PFSK-1 (cell line): Measurements from ENCODE around the gene SH2D4B.

Source experiments
- FOXP2 ChIP-seq: optimal IDR thresholded peaks from 2 replicates; pipeline ENCODE3; 2011; ENCODE audit warnings: borderline replicate concordance, control low read depth, inconsistent platforms; ENCODE audit not compliant: insufficient read depth; ENCODE audit errors: extremely low read length, extremely low read depth
- POLR2AphosphoS5 ChIP-seq: IDR thresholded peaks from 2 replicates; pipeline ENCODE4 v1.6.1; 2012; ENCODE audit warnings: low read depth, mild to moderate bottlenecking, control low read depth, low read length, moderate library complexity
- SIN3A ChIP-seq: IDR thresholded peaks from 2 replicates; pipeline ENCODE4 v1.6.1; 2012; ENCODE audit warnings: mild to moderate bottlenecking, low read length, moderate library complexity, borderline replicate concordance; ENCODE audit not compliant: insufficient read depth
- TAF1 ChIP-seq: IDR thresholded peaks from 2 replicates; pipeline ENCODE4 v1.6.1; 2012; ENCODE audit warnings: low read length, control low read depth, borderline replicate concordance; ENCODE audit not compliant: insufficient read depth
- TF ChIP-seq, protein P1 (sequence below), 2 experiments: IDR thresholded peaks; 2 replicates each; pipeline versions ENCODE4 v1.6.1 to v1.8.0; 2011 to 2012; ENCODE audit warnings: low read depth in 2 of 2, low read length in 2 of 2, control low read depth in 1 of 2, inconsistent platforms in 1 of 2, mild to moderate bottlenecking in 1 of 2, moderate library complexity in 1 of 2; ENCODE audit not compliant: insufficient read depth in 1 of 2

The SH2D4B gene

DNA sequence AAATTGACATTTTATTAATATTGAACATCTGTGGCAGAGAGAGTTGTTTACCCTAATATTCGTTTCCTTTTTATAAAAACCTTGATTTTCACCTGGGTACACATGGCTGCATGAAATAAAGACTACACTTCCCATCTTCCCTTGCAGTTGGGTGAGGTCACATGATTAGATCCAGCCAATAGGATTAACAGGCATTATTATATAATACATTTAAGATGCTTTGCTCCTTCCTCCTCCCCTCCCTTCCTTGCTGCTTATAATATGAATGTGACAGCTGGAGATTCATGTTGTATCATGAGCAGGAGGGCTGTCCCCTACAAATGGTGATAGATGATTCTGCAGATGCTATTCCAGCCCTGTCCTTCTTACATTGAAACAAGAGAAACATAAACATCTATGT is 146.6 kb downstream of the SH2D4B start:
- TF ChIP-seq FOXP2: no peak
- no peak for TF ChIP-seq TAF1
- TF ChIP-seq POLR2AphosphoS5: no peak
- no peak for TF ChIP-seq SIN3A
- TF ChIP-seq, protein P1, sequence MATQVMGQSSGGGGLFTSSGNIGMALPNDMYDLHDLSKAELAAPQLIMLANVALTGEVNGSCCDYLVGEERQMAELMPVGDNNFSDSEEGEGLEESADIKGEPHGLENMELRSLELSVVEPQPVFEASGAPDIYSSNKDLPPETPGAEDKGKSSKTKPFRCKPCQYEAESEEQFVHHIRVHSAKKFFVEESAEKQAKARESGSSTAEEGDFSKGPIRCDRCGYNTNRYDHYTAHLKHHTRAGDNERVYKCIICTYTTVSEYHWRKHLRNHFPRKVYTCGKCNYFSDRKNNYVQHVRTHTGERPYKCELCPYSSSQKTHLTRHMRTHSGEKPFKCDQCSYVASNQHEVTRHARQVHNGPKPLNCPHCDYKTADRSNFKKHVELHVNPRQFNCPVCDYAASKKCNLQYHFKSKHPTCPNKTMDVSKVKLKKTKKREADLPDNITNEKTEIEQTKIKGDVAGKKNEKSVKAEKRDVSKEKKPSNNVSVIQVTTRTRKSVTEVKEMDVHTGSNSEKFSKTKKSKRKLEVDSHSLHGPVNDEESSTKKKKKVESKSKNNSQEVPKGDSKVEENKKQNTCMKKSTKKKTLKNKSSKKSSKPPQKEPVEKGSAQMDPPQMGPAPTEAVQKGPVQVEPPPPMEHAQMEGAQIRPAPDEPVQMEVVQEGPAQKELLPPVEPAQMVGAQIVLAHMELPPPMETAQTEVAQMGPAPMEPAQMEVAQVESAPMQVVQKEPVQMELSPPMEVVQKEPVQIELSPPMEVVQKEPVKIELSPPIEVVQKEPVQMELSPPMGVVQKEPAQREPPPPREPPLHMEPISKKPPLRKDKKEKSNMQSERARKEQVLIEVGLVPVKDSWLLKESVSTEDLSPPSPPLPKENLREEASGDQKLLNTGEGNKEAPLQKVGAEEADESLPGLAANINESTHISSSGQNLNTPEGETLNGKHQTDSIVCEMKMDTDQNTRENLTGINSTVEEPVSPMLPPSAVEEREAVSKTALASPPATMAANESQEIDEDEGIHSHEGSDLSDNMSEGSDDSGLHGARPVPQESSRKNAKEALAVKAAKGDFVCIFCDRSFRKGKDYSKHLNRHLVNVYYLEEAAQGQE (IDR thresholded peaks at IDR 0.05; ENCODE audit: insufficient read depth in 1 of 2, low read depth in 2 of 2, low read length in 2 of 2): no peak

GRCh38 chr10:80685355-80685754 is 147.7 kb downstream of the SH2D4B start:
- TF ChIP-seq, protein P1 (IDR thresholded peaks at IDR 0.05; ENCODE audit: insufficient read depth in 1 of 2, low read depth in 2 of 2, low read length in 2 of 2): no peak

- no peak for TF ChIP-seq SIN3A
- no peak for TF ChIP-seq FOXP2
These were observed 149.2 kb downstream of the SH2D4B start for GRCh38 chr10:80686734-80687475.

- no peak for TF ChIP-seq FOXP2
- TF ChIP-seq POLR2AphosphoS5: no peak
- no peak for TF ChIP-seq SIN3A
- TF ChIP-seq, protein P1 (IDR thresholded peaks at IDR 0.05; ENCODE audit: insufficient read depth in 1 of 2, low read depth in 2 of 2, low read length in 2 of 2): no peak
- no peak for TF ChIP-seq TAF1
These were observed 149.7 kb downstream of the SH2D4B start for GRCh38 chr10:80687476-80687789.

DNA sequence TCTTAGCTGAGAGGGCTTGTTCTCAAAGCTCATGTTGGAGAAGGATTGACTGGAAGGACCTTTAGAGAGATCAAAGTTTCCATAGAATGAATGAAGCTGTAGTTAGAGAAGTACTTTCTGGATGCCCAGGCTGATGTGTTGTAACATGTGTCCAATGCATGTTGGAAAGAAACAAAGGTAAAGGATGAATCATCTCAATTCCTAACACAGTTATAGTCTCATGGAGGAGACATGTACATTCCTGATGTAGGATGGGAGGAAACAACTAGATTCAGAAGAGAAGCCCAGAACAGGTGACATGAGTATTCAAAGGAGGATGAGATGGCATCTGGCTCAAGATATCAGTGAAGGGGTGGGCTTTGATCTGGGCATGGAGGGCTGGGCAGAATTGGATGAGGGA is 152.7 kb downstream of the SH2D4B start:
- TF ChIP-seq TAF1: no peak
- TF ChIP-seq POLR2AphosphoS5: no peak
- no peak for TF ChIP-seq FOXP2
- TF ChIP-seq SIN3A: no peak
- TF ChIP-seq, protein P1 (IDR thresholded peaks at IDR 0.05; ENCODE audit: insufficient read depth in 1 of 2, low read depth in 2 of 2, low read length in 2 of 2): no peak
